ENCODE measurements around the gene CCDC30.
"Not testable (repeated sequence)": the region's sequence is repeated elsewhere in the genome, so short reads cannot be mapped to it uniquely, and the experiment has no call there.

Gene CCDC30

GRCh38 chr1:42453386-42453785 lies 9.7 kb upstream of the CCDC30 start:
- DNase-seq, result no peak

GRCh38 chr1:42454403-42454802 lies 8.7 kb upstream of the CCDC30 start:
- no peak for DNase-seq

- DNase-seq, result peak; percentile 84
Measured at GRCh38 chr1:42456010-42456753, 6.9 kb upstream of the CCDC30 start, which contains the start of the genes PPCS and ZMYND12. Gene PPCS (plus strand): TSS chr1:42456543. CDS start chr1:42456566, 23 bp downstream. Gene ZMYND12 (minus strand): TSS chr1:42456022. CDS start chr1:42455997, 25 bp downstream.

- peak; percentile 53 for DNase-seq
Measured at GRCh38 chr1:42456754-42457089, 6.4 kb upstream of the CCDC30 start.

GRCh38 chr1:42461196-42461595 lies 1.9 kb upstream of the CCDC30 start:
- no peak for DNase-seq

GRCh38 chr1:42463921-42464320 lies 835 bp downstream of the CCDC30 start:
- DNase-seq, result no peak

- no peak for DNase-seq
Measured at GRCh38 chr1:42466030-42466429, 2.9 kb downstream of the CCDC30 start.

GRCh38 chr1:42469727-42470126 lies 6.6 kb downstream of the CCDC30 start:
- no peak for DNase-seq

- DNase-seq, result no peak
Measured at GRCh38 chr1:42476605-42477004, 13.5 kb downstream of the CCDC30 start.

- not testable (repeated sequence) for DNase-seq
Measured at GRCh38 chr1:42477354-42477753, 14.3 kb downstream of the CCDC30 start.

- DNase-seq, result no peak
Measured at GRCh38 chr1:42477775-42478174, 14.7 kb downstream of the CCDC30 start.

- no peak for DNase-seq
Measured at GRCh38 chr1:42479621-42480020, 16.5 kb downstream of the CCDC30 start.

GRCh38 chr1:42480921-42481320 lies 17.8 kb downstream of the CCDC30 start:
- no peak for DNase-seq

GRCh38 chr1:42482635-42483153 lies 19.6 kb downstream of the CCDC30 start:
- DNase-seq, result no peak

GRCh38 chr1:42484382-42484781 lies 21.3 kb downstream of the CCDC30 start:
- DNase-seq, result no peak

GRCh38 chr1:42490237-42490636 lies 27.2 kb downstream of the CCDC30 start:
- DNase-seq, result no peak

GRCh38 chr1:42502031-42502430 lies 38.9 kb downstream of the CCDC30 start:
- DNase-seq, result not testable (repeated sequence)

- DNase-seq, result no peak
Measured at GRCh38 chr1:42504535-42505128, 41.5 kb downstream of the CCDC30 start.

- no peak for DNase-seq
Measured at GRCh38 chr1:42506576-42506975, 43.5 kb downstream of the CCDC30 start.

- not testable (repeated sequence) for DNase-seq
Measured at GRCh38 chr1:42511581-42512155, 48.6 kb downstream of the CCDC30 start.

GRCh38 chr1:42518908-42519307 lies 55.8 kb downstream of the CCDC30 start:
- DNase-seq, result no peak

- DNase-seq, result no peak
Measured at GRCh38 chr1:42523171-42523570, 60.1 kb downstream of the CCDC30 start.

GRCh38 chr1:42524330-42524729 lies 61.2 kb downstream of the CCDC30 start:
- no peak for DNase-seq

GRCh38 chr1:42529724-42530181 lies 66.7 kb downstream of the CCDC30 start:
- no peak for DNase-seq

Data from NCI-H510A (cell line).